PC-9 (cell line): ENCODE measurements around the gene SLAMF1. TPM values are rescaled to one million over a fixed set of nuclear protein-coding genes. Genes with fewer than 3 reads are reported as not detected.

Source experiments
- BruUV-seq: library from RNA; stranded (reverse); fragments of 400-500 nt; replicated peaks from 2 replicates; lab custom pipeline; 2021; lab: Mats Ljungman, UMichigan
- CTCF ChIA-PET: fragments of 300-600 bp; sonication (Branson Sonifier 250); formaldehyde crosslinking; loops from one replicate; lab custom pipeline; 2022; ENCODE audit warnings: antibody characterized with exemption; lab: Charles Lee
- POLR2A ChIA-PET: fragments of 300-600 bp; sonication (Branson Sonifier 250); formaldehyde crosslinking; loops from one replicate; lab custom pipeline; 2022; ENCODE audit warnings: antibody characterized with exemption; ENCODE audit not compliant: unreplicated experiment; lab: Charles Lee
- DNase-seq, 2 experiments: peaks; one replicate each; pipeline versions ENCODE4 v3.0.0 to v3.0.0-alpha.2; 2015 to 2022; ENCODE audit warnings: mixed read lengths in 1 of 2
- H2AFZ ChIP-seq: fragments of 200-600 bp; sonication (generic); 2 replicates; pipeline ENCODE4 v1.8.1; 2017; ENCODE audit warnings: antibody characterized with exemption
- H3F3A ChIP-seq: fragments of 200-600 bp; sonication (generic); 2 replicates; pipeline ENCODE4 v1.8.1; 2017; ENCODE audit warnings: antibody characterized with exemption, mild to moderate bottlenecking, low read depth; ENCODE audit not compliant: insufficient read depth
- H3K27ac ChIP-seq: fragments of 200-600 bp; sonication (generic); 2 replicates; pipeline ENCODE4 v1.6.1; 2016; ENCODE audit warnings: mixed run types
- H3K27me3 ChIP-seq: fragments of 200-600 bp; sonication (generic); 2 replicates; pipeline ENCODE4 v1.6.1; 2016; ENCODE audit warnings: low read depth, mixed run types; ENCODE audit not compliant: insufficient read depth
- H3K36me3 ChIP-seq: fragments of 200-600 bp; sonication (generic); 2 replicates; pipeline ENCODE4 v1.6.1; 2016; ENCODE audit warnings: low read depth, mixed run types
- H3K4me1 ChIP-seq: fragments of 200-600 bp; sonication (generic); replicated peaks from 2 replicates; pipeline ENCODE4 v1.6.1; 2016; ENCODE audit warnings: mixed run types; ENCODE audit not compliant: insufficient read depth
- H3K4me2 ChIP-seq: fragments of 200-600 bp; sonication (generic); 2 replicates; pipeline ENCODE4 v1.6.1; 2017; ENCODE audit warnings: mixed run types
- H3K4me3 ChIP-seq: fragments of 200-600 bp; sonication (generic); 2 replicates; pipeline ENCODE4 v1.6.1; 2016; ENCODE audit warnings: mixed run types
- H3K79me2 ChIP-seq: fragments of 200-600 bp; sonication (generic); 2 replicates; pipeline ENCODE4 v1.6.1; 2017; ENCODE audit warnings: low read depth, mixed run types
- H3K9me2 ChIP-seq: fragments of 200-600 bp; sonication (generic); 2 replicates; pipeline ENCODE4 v1.8.1; 2017; ENCODE audit warnings: mild to moderate bottlenecking; ENCODE audit not compliant: insufficient read depth
- H3K9me3 ChIP-seq: fragments of 200-600 bp; sonication (generic); 2 replicates; pipeline ENCODE4 v1.8.1; 2016; ENCODE audit warnings: low read depth; ENCODE audit not compliant: insufficient read depth
- H4K20me1 ChIP-seq: fragments of 200-600 bp; sonication (generic); 2 replicates; pipeline ENCODE4 v1.8.1; 2017; ENCODE audit not compliant: insufficient read depth
- CTCF ChIP-seq: fragments of 200-600 bp; sonication (generic); conservative IDR thresholded peaks from 2 replicates; pipeline ENCODE4 v1.6.1; 2017; ENCODE audit warnings: mixed run types, antibody characterized with exemption, mild to moderate bottlenecking, moderate library complexity
- EZH2 ChIP-seq: fragments of 200-600 bp; sonication (generic); IDR thresholded peaks from 2 replicates; pipeline ENCODE4 v1.8.0; 2017; ENCODE audit warnings: antibody characterized with exemption, low read depth
- intact Hi-C: fragments of 100-400 bp; cut with micrococcal nuclease; formaldehyde crosslinking; loops from one replicate; pipeline ENCODE4 v1.10.0; 2022; ENCODE audit not compliant: unreplicated experiment
- total RNA-seq: library from RNA; stranded (reverse); gene quantifications from 2 replicates; pipeline ENCODE4 v1.2.3, GENCODE V29; 2021

SLAMF1 gene
- total RNA-seq, 1 experiment from 2014 or later = not detected

GRCh38 chr1:160619742-160620277, 27.0 kb downstream of the SLAMF1 start:
- H3K79me2 ChIP-seq = no peaks in the 10 kb centered on the region
- no peaks in the 10 kb centered on the region for H3K4me1 ChIP-seq
- H4K20me1 ChIP-seq = no peaks in the 10 kb centered on the region
- no peaks in the 10 kb centered on the region for H3K9me2 ChIP-seq
- ChIA-PET CTCF (no interaction called here), POLR2A (no interaction called here)
- no peak overlapping the region for H3K4me3 ChIP-seq
- no peaks in the 10 kb centered on the region for H3K36me3 ChIP-seq
- intact Hi-C loops = no loop called here
- H3K9me3 ChIP-seq = no peaks in the 10 kb centered on the region
- BruUV-seq = no TSS peak
- DNase-seq = no peak
- H3F3A ChIP-seq = no peaks in the 10 kb centered on the region
- H3K4me2 ChIP-seq = no peak overlapping the region
- H3K27me3 ChIP-seq = peaks cover 35% of the 10 kb centered on the region; the same call in 1 of the 2 replicates
- H2AFZ ChIP-seq = no peak overlapping the region
- no peak overlapping the region for H3K27ac ChIP-seq
- TF ChIP-seq CTCF = no peak
- TF ChIP-seq EZH2 = no peak

GRCh38 chr1:160618763-160619274, 28.0 kb downstream of the SLAMF1 start:
- Histone ChIP-seq H3K4me3 (no peak overlapping the region), H2AFZ (no peak overlapping the region), H3K79me2 (no peaks in the 10 kb centered on the region), H3K36me3 (no peaks in the 10 kb centered on the region), H3K9me2 (no peaks in the 10 kb centered on the region), H3K27ac (no peak overlapping the region), H4K20me1 (no peaks in the 10 kb centered on the region), H3K4me1 (no peaks in the 10 kb centered on the region), H3F3A (no peaks in the 10 kb centered on the region), H3K4me2 (no peak overlapping the region), H3K9me3 (no peaks in the 10 kb centered on the region), H3K27me3 (peaks cover 35% of the 10 kb centered on the region)
- intact Hi-C loops = no loop called here
- POLR2A ChIA-PET = interaction anchor here (0.6 kb wide), 1 partner anchor 14 kb away, joined by 9 read pairs; no protein-coding TSS in a partner anchor
- CTCF ChIA-PET = no interaction called here
- no TSS peak for BruUV-seq
- no peak for TF ChIP-seq EZH2
- peak; percentile 68 for TF ChIP-seq CTCF
- no peak for DNase-seq

- BruUV-seq = no TSS peak
- H3F3A ChIP-seq = no peaks in the 10 kb centered on the region
- TF ChIP-seq CTCF = no peak
- TF ChIP-seq EZH2 = no peak
- CTCF ChIA-PET = no interaction called here
- H4K20me1 ChIP-seq = no peaks in the 10 kb centered on the region
- no peak overlapping the region for H3K27ac ChIP-seq
- POLR2A ChIA-PET = interaction anchor here (0.6 kb wide), 1 partner anchor 15 kb away, joined by 9 read pairs; no protein-coding TSS in a partner anchor
- H3K36me3 ChIP-seq = no peaks in the 10 kb centered on the region
- DNase-seq = no peak
- no peak overlapping the region for H2AFZ ChIP-seq
- H3K4me3 ChIP-seq = no peak overlapping the region
- no peaks in the 10 kb centered on the region for H3K4me1 ChIP-seq
- H3K27me3 ChIP-seq = peaks cover 35% of the 10 kb centered on the region
- no peaks in the 10 kb centered on the region for H3K79me2 ChIP-seq
- no peaks in the 10 kb centered on the region for H3K9me3 ChIP-seq
- H3K9me2 ChIP-seq = no peaks in the 10 kb centered on the region
- no peak overlapping the region for H3K4me2 ChIP-seq
- intact Hi-C loops = no loop called here
Observed at GRCh38 chr1:160618327-160618726, 28.5 kb downstream of the SLAMF1 start.
